ENCODE results near the gene SPAG6. TPM values are rescaled to one million over a fixed set of nuclear protein-coding genes. Genes with fewer than 3 reads are reported as not detected.

SPAG6 gene
- total and polyA plus RNA-seq, 8 donors: 1.4 to 14.0 (median 7.4) TPM; not detected in 1

DNA sequence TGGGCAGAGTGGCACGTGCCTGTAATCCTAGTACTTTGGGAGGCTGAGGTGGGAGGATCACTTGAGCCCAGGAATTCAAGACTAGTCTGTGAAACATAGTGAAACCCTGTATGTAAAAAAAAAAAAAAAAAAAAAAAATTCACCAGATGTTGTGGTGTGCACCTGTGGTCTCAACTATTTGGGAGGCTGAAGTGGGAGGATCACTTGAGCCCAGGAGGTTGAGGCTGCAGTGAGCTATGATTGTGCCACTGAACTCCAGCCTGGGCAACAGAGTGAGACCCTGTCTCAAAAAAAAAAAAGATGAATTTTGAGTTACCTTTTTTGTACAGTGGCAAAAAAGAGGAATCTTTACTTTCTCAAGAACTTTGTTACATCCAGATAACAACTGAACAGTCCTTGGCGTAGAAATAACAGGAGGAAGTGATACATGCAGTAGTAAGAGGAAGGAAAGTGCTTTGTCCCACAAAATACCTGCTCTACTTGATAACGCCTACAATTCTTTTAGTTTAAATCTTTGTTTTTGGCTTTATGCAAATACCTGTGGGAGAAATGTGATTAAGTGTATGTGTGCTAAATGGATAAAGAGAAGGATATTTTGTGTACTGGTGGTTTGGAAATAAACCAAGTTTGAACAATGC is 29.3 kb downstream of the SPAG6 start:
- TF ChIP-seq, protein P1, sequence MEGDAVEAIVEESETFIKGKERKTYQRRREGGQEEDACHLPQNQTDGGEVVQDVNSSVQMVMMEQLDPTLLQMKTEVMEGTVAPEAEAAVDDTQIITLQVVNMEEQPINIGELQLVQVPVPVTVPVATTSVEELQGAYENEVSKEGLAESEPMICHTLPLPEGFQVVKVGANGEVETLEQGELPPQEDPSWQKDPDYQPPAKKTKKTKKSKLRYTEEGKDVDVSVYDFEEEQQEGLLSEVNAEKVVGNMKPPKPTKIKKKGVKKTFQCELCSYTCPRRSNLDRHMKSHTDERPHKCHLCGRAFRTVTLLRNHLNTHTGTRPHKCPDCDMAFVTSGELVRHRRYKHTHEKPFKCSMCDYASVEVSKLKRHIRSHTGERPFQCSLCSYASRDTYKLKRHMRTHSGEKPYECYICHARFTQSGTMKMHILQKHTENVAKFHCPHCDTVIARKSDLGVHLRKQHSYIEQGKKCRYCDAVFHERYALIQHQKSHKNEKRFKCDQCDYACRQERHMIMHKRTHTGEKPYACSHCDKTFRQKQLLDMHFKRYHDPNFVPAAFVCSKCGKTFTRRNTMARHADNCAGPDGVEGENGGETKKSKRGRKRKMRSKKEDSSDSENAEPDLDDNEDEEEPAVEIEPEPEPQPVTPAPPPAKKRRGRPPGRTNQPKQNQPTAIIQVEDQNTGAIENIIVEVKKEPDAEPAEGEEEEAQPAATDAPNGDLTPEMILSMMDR (IDR thresholded peaks at IDR 0.05): no peak
- DNase-seq: no peak
- no peak overlapping the region for H3K4me3 ChIP-seq
- intact Hi-C loops (cut with DNase I): no loop called here
- no peaks in the 10 kb centered on the region for H3K9me3 ChIP-seq
- no peak for ATAC-seq
- H3K27me3 ChIP-seq: peaks cover 4 to 11% of the 10 kb centered on the region in 2 donors
- H3K4me1 ChIP-seq: peaks cover 0 to 2% of the 10 kb centered on the region in 2 donors
- H3K36me3 ChIP-seq: no peaks in the 10 kb centered on the region
- no peak overlapping the region for H3K27ac ChIP-seq

DNA sequence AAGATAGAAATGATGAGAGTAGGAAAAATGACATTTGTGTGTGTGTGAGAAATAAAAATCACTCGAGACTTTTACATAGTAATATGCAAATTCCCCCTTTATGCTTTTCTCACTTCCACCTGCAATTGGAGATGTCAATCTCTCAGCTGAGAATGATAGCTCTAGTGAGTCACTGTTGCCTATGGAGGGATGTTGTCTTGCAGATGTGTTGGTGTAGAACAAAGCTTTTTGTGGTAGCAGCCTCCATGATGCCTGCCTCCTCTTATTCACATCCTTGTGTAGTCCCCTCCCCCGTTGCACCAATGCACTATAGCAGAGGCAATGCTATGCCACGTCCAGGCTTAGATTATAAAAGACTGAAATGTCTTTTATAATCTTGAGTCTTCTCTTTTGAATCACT is 33.8 kb downstream of the SPAG6 start:
- TF ChIP-seq, protein P1 (IDR thresholded peaks at IDR 0.05): no peak
- Histone ChIP-seq H3K9me3 (no peaks in the 10 kb centered on the region), H3K4me1 (no peaks in the 10 kb centered on the region), H3K36me3 (no peaks in the 10 kb centered on the region), H3K4me3 (no peak overlapping the region), H3K27ac (no peak overlapping the region), H3K27me3 (no peaks in the 10 kb centered on the region)
- DNase-seq (no peak), ATAC-seq (no peak)
- intact Hi-C loops (cut with DNase I): no loop called here

DNA sequence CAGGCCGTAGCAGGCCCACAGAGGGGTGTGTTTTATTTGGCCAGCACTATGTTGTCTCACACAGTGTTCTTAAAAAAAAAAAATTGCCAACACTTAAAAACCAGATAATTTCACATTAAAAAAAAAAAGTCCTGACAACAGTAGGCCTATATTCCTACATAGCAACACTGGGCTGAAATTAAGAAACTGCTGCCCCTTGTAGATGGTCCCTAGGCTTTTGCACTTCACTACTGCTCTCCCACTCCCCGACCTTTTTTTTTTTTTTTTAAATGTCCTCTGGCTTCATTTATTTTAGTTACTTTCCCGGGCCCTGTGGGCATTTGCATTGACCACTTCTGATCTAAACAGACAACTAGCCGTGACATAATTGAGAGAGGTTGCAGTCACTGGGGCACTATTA is 36.0 kb downstream of the SPAG6 start:
- ATAC-seq: no peak
- Histone ChIP-seq H3K27me3 (no peaks in the 10 kb centered on the region), H3K4me1 (no peaks in the 10 kb centered on the region), H3K27ac (no peak overlapping the region), H3K4me3 (no peak overlapping the region), H3K9me3 (no peaks in the 10 kb centered on the region), H3K36me3 (no peaks in the 10 kb centered on the region)
- no peak for DNase-seq
- TF ChIP-seq, protein P1 (IDR thresholded peaks at IDR 0.05): no peak
- intact Hi-C loops (cut with DNase I): no loop called here

GRCh38 chr10:22386503-22386902 is 41.2 kb downstream of the SPAG6 start:
- ATAC-seq: no peak
- no peaks in the 10 kb centered on the region for H3K4me1 ChIP-seq
- DNase-seq: no peak
- no peaks in the 10 kb centered on the region for H3K27me3 ChIP-seq
- no peak overlapping the region for H3K4me3 ChIP-seq
- intact Hi-C loops (cut with DNase I): no loop called here
- no peaks in the 10 kb centered on the region for H3K9me3 ChIP-seq
- H3K27ac ChIP-seq: no peak overlapping the region
- TF ChIP-seq, protein P1 (IDR thresholded peaks at IDR 0.05): no peak
- no peaks in the 10 kb centered on the region for H3K36me3 ChIP-seq

DNA sequence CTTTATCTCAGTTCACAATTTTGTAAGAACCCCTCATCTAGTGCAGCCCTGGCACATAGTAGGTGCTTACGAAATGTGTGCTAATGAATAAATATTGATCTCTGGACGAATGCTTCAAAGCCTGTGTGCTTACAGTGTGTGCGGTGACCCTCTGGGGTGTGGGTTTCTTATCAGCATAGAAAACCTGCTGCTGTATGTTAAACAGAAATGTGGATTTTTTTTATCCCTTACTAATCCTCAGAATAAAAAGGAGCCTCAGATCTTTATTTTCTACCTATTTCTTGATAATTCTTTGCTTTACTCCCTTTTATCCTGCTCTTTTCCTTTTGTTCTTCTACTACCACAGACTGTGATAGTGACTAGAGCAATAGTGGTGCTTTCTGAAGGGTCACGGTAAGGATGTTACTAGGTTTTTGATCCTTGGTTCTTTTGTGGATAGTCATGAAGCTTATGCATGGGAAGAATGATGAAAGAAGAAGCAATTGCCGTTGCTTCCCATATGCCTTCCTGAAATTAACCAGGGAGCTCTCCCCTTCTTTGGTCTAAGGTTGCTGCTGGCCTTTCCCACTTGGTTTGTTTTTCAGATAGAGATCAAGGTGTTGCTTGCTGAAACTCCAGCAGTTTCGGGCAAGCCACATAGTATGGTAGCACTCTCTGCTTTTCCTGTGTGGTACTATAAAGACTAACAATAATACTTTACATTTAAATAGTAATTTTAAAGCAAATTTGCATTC is 44.7 kb downstream of the SPAG6 start:
- Histone ChIP-seq H3K4me1 (no peaks in the 10 kb centered on the region), H3K27ac (no peak overlapping the region), H3K27me3 (no peaks in the 10 kb centered on the region), H3K4me3 (no peak overlapping the region), H3K9me3 (no peaks in the 10 kb centered on the region), H3K36me3 (no peaks in the 10 kb centered on the region)
- ATAC-seq (no peak), DNase-seq (no peak)
- TF ChIP-seq, protein P1 (IDR thresholded peaks at IDR 0.05): no peak
- intact Hi-C loops (cut with DNase I): no loop called here
